ENCODE results near the gene GUF1.
A peak's percentile ranks its signal among the peaks of the same experiment; 100 is the strongest.

The GUF1 gene

GRCh38 chr4:44678094-44679041, at the start of gene GUF1:
Gene GUF1 (plus strand): TSS chr4:44678420. CDS start chr4:44678623, 203 bp downstream.
- peak within 1 kb of the TSS; percentile 78 to 90 for H3K27ac ChIP-seq
- peak; percentile 94 for DNase-seq (ENCODE audit: low spot score)
- peak within 1 kb of the TSS; percentile 85 for H3K4me3 ChIP-seq
- TF ChIP-seq CTCF (IDR thresholded peaks at IDR 0.05) = no peak

- H3K4me3 ChIP-seq = no peak overlapping the region
- peak; percentile 39 for TF ChIP-seq CTCF (IDR thresholded peaks at IDR 0.05)
- H3K27ac ChIP-seq = no peak overlapping the region
- DNase-seq (ENCODE audit: low spot score) = no peak
Observed at GRCh38 chr4:44629280-44629866, 48.8 kb upstream of the GUF1 start.

GRCh38 chr4:44632089-44632488, 46.1 kb upstream of the GUF1 start:
- no peak overlapping the region for H3K27ac ChIP-seq
- DNase-seq (ENCODE audit: low spot score) = no peak
- H3K4me3 ChIP-seq = no peak overlapping the region
- TF ChIP-seq CTCF (IDR thresholded peaks at IDR 0.05) = no peak

GRCh38 chr4:44632733-44633132, 45.5 kb upstream of the GUF1 start:
- TF ChIP-seq CTCF (IDR thresholded peaks at IDR 0.05) = no peak
- Histone ChIP-seq H3K27ac (no peak overlapping the region), H3K4me3 (no peak overlapping the region)
- DNase-seq (ENCODE audit: low spot score) = no peak

- H3K4me3 ChIP-seq = no peak overlapping the region
- no peak for TF ChIP-seq CTCF (IDR thresholded peaks at IDR 0.05)
- no peak for DNase-seq (ENCODE audit: low spot score)
- H3K27ac ChIP-seq = no peak overlapping the region
Observed at GRCh38 chr4:44638091-44638490, 40.1 kb upstream of the GUF1 start.

GRCh38 chr4:44646151-44646550, 32.1 kb upstream of the GUF1 start:
- no peak for TF ChIP-seq CTCF (IDR thresholded peaks at IDR 0.05)
- Histone ChIP-seq H3K4me3 (no peak overlapping the region), H3K27ac (no peak overlapping the region)
- no peak for DNase-seq (ENCODE audit: low spot score)
